Measurements from ENCODE around the gene SLC18A3. TPM values are rescaled to one million over a fixed set of nuclear protein-coding genes. Genes with fewer than 3 reads are reported as not detected.

The SLC18A3 gene
- polyA plus RNA-seq, 1 donor (not counting 4 experiments of a cell fraction or from before 2014, with no cell fraction given), result not detected

DNA sequence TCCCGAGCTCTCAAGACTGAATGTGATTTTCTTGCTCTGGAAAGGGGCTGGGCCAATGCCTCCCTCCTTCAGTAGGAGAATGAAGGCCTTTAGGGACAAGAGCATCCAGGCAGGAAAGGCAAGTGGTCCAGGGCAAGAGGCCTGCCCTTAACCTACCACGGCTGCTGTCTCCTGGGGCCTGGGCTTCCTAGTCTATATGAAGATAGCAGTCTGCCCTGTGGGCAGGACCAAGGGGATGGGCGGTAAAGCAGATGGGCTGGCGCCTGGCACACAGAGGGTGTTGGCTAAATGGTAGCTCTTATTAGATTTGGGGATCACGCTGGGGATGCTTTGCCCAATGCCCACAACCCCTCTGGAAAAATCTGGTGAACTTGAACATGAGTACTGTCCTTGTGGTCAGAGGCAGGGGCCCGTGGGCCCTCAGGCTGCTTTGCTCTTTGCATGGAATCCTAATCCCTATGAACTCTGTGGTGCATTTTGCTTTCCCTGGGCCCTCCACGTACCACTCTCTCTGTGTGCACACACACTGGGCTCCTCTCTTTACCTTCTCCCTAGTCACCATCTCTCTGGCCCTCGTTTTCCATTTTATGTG is 24.1 kb downstream of the SLC18A3 start:
- dilution Hi-C loops (cut with MboI; ENCODE audit: extremely low pct_ligation_motif_present, low sequenced_read_pairs), result no loop called here
- no peaks in the 10 kb centered on the region for H3K79me2 ChIP-seq (ENCODE audit: control insufficient read depth, insufficient read depth, low read length)
- no peaks in the 10 kb centered on the region for H4K20me1 ChIP-seq (ENCODE audit: control insufficient read depth, extremely low read depth, insufficient read depth, low read length)
- no peak overlapping the region for H2AFZ ChIP-seq (ENCODE audit: control insufficient read depth, low read length)
- FAIRE-seq, result no peak
- H3K9me3 ChIP-seq (ENCODE audit: control insufficient read depth, low read depth, low read length), result no peaks in the 10 kb centered on the region
- no peak for TF ChIP-seq EZH2 (IDR thresholded peaks at IDR 0.05; ENCODE audit: low read length)
- TF ChIP-seq, protein P1, sequence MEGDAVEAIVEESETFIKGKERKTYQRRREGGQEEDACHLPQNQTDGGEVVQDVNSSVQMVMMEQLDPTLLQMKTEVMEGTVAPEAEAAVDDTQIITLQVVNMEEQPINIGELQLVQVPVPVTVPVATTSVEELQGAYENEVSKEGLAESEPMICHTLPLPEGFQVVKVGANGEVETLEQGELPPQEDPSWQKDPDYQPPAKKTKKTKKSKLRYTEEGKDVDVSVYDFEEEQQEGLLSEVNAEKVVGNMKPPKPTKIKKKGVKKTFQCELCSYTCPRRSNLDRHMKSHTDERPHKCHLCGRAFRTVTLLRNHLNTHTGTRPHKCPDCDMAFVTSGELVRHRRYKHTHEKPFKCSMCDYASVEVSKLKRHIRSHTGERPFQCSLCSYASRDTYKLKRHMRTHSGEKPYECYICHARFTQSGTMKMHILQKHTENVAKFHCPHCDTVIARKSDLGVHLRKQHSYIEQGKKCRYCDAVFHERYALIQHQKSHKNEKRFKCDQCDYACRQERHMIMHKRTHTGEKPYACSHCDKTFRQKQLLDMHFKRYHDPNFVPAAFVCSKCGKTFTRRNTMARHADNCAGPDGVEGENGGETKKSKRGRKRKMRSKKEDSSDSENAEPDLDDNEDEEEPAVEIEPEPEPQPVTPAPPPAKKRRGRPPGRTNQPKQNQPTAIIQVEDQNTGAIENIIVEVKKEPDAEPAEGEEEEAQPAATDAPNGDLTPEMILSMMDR (optimal IDR thresholded peaks at IDR 0.05 in 1 of 3, IDR thresholded peaks at IDR 0.05 in 1 of 3, conservative IDR thresholded peaks at IDR 0.05 in 1 of 3; ENCODE audit: extremely low read depth in 1 of 3, insufficient read depth in 2 of 3, low read length in 3 of 3), result no peak
- H3K4me2 ChIP-seq (ENCODE audit: control insufficient read depth, extremely low read depth, insufficient read depth, low read depth, low read length), result no peak overlapping the region
- peaks cover 10% of the 10 kb centered on the region for H3K4me1 ChIP-seq (ENCODE audit: control insufficient read depth, extremely low read depth, insufficient read depth, low read length)
- peaks cover 7% of the 10 kb centered on the region for H3K27me3 ChIP-seq (ENCODE audit: control insufficient read depth, extremely low read depth, insufficient read depth, low read length)
- H3K4me3 ChIP-seq (ENCODE audit: control insufficient read depth in 2 of 3, extremely low read depth in 1 of 3, insufficient read depth in 2 of 3, low read depth in 1 of 3, low read length in 3 of 3), result no peak overlapping the region
- no peak overlapping the region for H3K9ac ChIP-seq (ENCODE audit: control insufficient read depth, extremely low read depth, insufficient read depth, low read length)
- no peak overlapping the region for H3K27ac ChIP-seq (ENCODE audit: control insufficient read depth, insufficient read depth, low read length)
- DNase-seq (ENCODE audit: low read depth, low spot score), result no peak
- H3K9me1 ChIP-seq (ENCODE audit: control insufficient read depth, extremely low read depth, insufficient read depth, low read length), result no peaks in the 10 kb centered on the region
- H3K36me3 ChIP-seq (ENCODE audit: control insufficient read depth in 2 of 2, extremely low read depth in 1 of 2, insufficient read depth in 2 of 2, low read length in 2 of 2), result no peaks in the 10 kb centered on the region

DNA sequence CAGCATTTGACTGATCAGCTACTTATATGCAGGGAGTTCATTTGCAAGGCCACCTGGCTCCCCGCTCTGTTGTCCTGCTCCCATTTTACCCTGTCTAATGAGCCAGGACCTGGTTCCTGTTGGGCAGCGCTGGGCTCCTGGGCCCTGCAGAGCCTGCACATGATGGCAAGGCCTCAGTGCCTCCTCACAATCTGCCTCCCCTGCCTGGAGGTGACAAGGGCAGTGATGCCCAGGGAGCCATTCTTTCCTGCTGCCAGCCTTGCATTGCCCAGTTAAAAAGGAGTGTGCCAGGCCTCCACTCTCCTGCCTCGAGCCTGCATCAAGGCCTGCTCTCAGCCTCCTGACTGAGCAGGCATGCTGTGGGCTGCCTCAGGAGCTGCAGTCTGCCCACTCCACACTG is 32.2 kb downstream of the SLC18A3 start:
- dilution Hi-C loops (cut with MboI; ENCODE audit: extremely low pct_ligation_motif_present, low sequenced_read_pairs), result no loop called here
- no peak for FAIRE-seq

More for the DNA sequence above, 32.2 kb downstream of the SLC18A3 start:
- TF ChIP-seq, protein P1 (optimal IDR thresholded peaks at IDR 0.05 in 1 of 3, IDR thresholded peaks at IDR 0.05 in 1 of 3, conservative IDR thresholded peaks at IDR 0.05 in 1 of 3; ENCODE audit: extremely low read depth in 1 of 3, insufficient read depth in 2 of 3, low read length in 3 of 3), result no peak
- no peak for TF ChIP-seq EZH2 (IDR thresholded peaks at IDR 0.05; ENCODE audit: low read length)
- Histone ChIP-seq H3K27ac (ENCODE audit: control insufficient read depth, insufficient read depth, low read length) (no peak overlapping the region), H3K9me1 (ENCODE audit: control insufficient read depth, extremely low read depth, insufficient read depth, low read length) (no peaks in the 10 kb centered on the region), H3K79me2 (ENCODE audit: control insufficient read depth, insufficient read depth, low read length) (no peaks in the 10 kb centered on the region), H3K4me2 (ENCODE audit: control insufficient read depth, extremely low read depth, insufficient read depth, low read depth, low read length) (no peak overlapping the region), H3K9ac (ENCODE audit: control insufficient read depth, extremely low read depth, insufficient read depth, low read length) (no peak overlapping the region), H2AFZ (ENCODE audit: control insufficient read depth, low read length) (no peak overlapping the region), H4K20me1 (ENCODE audit: control insufficient read depth, extremely low read depth, insufficient read depth, low read length) (peaks cover 2% of the 10 kb centered on the region), H3K9me3 (ENCODE audit: control insufficient read depth, low read depth, low read length) (no peaks in the 10 kb centered on the region), H3K4me3 (ENCODE audit: control insufficient read depth in 2 of 3, extremely low read depth in 1 of 3, insufficient read depth in 2 of 3, low read depth in 1 of 3, low read length in 3 of 3) (no peak overlapping the region), H3K36me3 (ENCODE audit: control insufficient read depth in 2 of 2, extremely low read depth in 1 of 2, insufficient read depth in 2 of 2, low read length in 2 of 2) (no peaks in the 10 kb centered on the region), H3K4me1 (ENCODE audit: control insufficient read depth, extremely low read depth, insufficient read depth, low read length) (no peaks in the 10 kb centered on the region), H3K27me3 (ENCODE audit: control insufficient read depth, extremely low read depth, insufficient read depth, low read length) (peaks cover 25% of the 10 kb centered on the region)
- no peak for DNase-seq (ENCODE audit: low read depth, low spot score)

All from keratinocyte (primary cell).